Omental fat pad (tissue), 4 donors: ENCODE data around the gene AHCTF1. TPM values are rescaled to one million over a fixed set of nuclear protein-coding genes. Genes with fewer than 3 reads are reported as not detected.

Experiments
- ATAC-seq: fragments of 150-250 bp; one replicate; pipeline ENCODE4 v1.9.1; 2016; ENCODE audit warnings: mild to moderate bottlenecking, moderate library complexity; ENCODE audit not compliant: low FRiP score
- DNase-seq: peaks from one replicate; pipeline ENCODE4 v3.0.0-alpha.2; 2019; ENCODE audit warnings: low spot score
- total RNA-seq, 4 donors: library from RNA; depleted of rRNA; stranded (reverse); fragments of >200 nt; gene quantifications; one replicate each; pipeline ENCODE4 v1.1.0, GENCODE V29; 2016
- TF ChIP-seq, protein P1 (sequence below), 3 donors: fragments of 450-650 bp; IDR thresholded peaks; one replicate each; pipeline ENCODE4 v1.5.1; 2016 to 2017; ENCODE audit warnings: antibody characterized with exemption in 3 of 3, mild to moderate bottlenecking in 3 of 3, moderate library complexity in 2 of 3

AHCTF1 gene
- total RNA-seq, 4 donors from 2014 or later: 39.6 to 59.0 (median 48.5) TPM

DNA sequence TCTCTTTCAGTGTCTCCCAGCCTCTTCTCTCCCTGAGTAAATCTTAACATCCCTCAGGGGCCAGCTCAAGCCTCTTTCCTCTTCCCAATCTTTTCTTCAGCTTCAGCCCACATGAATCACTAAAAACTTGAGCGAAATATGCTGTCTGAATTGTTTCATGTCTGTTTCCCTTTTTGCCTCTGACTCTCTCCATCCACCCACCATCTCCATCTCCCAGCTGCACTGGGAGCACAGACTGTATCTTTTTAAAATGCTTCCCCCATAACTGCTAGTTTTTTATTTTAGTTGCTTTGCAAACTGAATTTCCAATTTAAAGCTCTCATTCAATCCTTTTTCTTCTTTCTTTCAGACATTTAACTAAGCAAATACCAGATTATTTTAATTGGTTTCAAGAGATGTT, 3.0 kb upstream of the AHCTF1 start:
- TF ChIP-seq, protein P1, sequence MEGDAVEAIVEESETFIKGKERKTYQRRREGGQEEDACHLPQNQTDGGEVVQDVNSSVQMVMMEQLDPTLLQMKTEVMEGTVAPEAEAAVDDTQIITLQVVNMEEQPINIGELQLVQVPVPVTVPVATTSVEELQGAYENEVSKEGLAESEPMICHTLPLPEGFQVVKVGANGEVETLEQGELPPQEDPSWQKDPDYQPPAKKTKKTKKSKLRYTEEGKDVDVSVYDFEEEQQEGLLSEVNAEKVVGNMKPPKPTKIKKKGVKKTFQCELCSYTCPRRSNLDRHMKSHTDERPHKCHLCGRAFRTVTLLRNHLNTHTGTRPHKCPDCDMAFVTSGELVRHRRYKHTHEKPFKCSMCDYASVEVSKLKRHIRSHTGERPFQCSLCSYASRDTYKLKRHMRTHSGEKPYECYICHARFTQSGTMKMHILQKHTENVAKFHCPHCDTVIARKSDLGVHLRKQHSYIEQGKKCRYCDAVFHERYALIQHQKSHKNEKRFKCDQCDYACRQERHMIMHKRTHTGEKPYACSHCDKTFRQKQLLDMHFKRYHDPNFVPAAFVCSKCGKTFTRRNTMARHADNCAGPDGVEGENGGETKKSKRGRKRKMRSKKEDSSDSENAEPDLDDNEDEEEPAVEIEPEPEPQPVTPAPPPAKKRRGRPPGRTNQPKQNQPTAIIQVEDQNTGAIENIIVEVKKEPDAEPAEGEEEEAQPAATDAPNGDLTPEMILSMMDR (IDR thresholded peaks at IDR 0.05): no peak
- DNase-seq (no peak), ATAC-seq (no peak)

DNA sequence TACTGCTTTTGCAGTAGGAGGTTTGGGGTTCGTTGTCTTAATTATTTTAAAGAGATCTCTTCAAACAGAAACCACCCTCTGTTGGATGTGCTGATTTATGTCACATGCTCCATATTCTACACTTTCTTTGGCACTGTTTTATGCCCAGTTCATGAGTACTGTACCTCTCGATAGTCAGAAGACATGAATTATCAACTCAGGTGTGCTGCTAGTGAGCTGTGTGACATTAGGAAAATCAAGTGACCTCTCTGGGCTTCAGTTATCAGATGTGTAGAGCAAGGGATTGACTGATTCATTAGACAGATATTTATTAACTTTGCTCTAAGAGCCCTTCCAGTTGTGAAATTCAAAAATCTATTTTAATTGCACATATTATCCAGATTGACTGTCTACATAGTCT, 2.1 kb upstream of the AHCTF1 start:
- ATAC-seq: no peak
- DNase-seq: no peak
- TF ChIP-seq, protein P1 (IDR thresholded peaks at IDR 0.05): no peak

- ATAC-seq: no peak
- TF ChIP-seq, protein P1 (IDR thresholded peaks at IDR 0.05): no peak
- DNase-seq: no peak
These were observed 585 bp upstream of the AHCTF1 start for GRCh38 chr1:246932366-246932700.

DNA sequence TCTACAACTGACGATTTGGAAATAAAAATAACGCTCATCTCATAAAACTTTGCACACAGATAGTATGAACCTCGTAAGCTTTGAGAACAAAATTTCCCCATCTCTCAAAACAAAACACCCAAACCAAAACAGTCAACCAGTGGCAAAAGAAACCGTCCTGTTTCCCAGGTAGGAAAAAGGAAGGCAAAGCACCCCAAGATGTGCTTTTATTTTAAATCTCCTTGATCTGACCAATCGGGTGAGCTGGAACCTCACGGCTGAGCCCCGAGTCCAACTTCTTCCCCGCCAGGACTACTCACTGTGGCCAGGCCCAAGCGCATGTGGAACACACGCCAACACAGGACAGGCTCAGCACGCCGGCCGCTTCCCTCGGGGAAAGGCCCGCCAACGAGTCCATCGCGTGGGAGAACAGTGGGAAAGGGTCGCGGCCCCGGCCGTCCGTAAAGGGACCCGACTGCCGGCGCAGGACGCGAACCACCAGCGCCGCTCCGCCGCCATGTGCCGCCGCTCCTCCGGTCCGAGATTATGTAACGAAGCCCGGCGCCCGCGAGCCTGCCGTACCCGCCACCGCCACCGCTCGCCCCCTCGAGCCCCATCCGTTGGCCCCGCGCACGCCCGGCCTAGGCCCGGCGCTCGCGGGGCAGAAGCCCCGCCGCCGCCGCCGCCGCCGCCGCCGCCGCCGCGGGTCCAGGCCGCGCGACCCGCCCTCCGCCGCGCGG, 759 bp downstream of the AHCTF1 start:
- ATAC-seq (peak; percentile 67), DNase-seq (peak; percentile 33)
- TF ChIP-seq, protein P1 (IDR thresholded peaks at IDR 0.05): no peak

- ATAC-seq: no peak
- TF ChIP-seq, protein P1 (IDR thresholded peaks at IDR 0.05): no peak
- no peak for DNase-seq
These were observed 5.6 kb downstream of the AHCTF1 start for GRCh38 chr1:246925997-246926626.

- DNase-seq (no peak), ATAC-seq (no peak)
- TF ChIP-seq, protein P1 (IDR thresholded peaks at IDR 0.05): no peak
These were observed 7.8 kb downstream of the AHCTF1 start for GRCh38 chr1:246923900-246924299.

GRCh38 chr1:246923482-246923881, 8.3 kb downstream of the AHCTF1 start:
- DNase-seq (no peak), ATAC-seq (no peak)
- TF ChIP-seq, protein P1 (IDR thresholded peaks at IDR 0.05): no peak
